ENCODE results near the gene BICRAL. TPM values are rescaled to one million over a fixed set of nuclear protein-coding genes. Genes with fewer than 3 reads are reported as not detected.

Gene BICRAL
- total RNA-seq, 1 donor from 2014 or later, result 10.8 TPM

DNA sequence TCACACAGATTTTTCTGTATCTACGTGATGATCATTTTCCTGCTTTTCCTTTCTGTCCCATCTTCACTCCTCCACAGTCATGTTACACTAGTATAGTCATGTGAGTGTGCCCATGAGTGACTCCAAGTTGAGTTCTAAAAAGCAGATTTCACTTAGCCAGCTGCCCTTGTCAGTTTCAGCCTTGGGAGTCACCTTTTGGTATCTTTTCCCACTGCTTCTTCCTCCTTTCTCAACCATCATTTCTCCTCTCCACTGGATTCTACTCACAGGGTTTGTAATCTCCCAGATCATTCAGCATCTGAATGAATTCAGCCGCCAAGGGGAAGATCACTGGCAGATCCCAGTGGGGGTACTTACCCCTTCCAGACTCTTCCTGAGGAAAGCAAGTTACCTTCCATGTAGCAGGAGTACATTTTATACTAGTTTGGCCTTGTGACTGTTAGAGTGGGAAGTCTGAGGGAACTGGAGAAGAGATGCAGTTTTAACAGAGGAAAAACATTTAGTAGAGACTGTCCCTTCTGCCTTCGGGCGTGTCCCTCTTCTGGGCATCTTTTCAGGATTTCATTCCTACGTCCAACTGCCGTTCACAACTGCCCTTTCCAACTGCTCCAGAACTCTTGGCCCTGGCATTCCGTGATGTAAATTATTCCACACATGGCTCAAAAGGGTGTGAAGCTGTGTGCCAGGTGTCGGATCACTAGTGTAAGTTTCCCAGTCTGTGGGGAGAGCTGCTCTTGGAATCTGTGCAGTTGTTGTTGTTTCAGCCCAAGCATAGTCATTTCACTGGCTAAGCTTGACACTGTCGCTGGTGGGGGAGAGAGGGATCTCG is 38.9 kb downstream of the BICRAL start:
- DNase-seq (peak; percentile 43), ATAC-seq (ENCODE audit: poor library complexity) (peak; percentile 75)
- intact Hi-C loops (cut with DNase I), result no loop called here

DNA sequence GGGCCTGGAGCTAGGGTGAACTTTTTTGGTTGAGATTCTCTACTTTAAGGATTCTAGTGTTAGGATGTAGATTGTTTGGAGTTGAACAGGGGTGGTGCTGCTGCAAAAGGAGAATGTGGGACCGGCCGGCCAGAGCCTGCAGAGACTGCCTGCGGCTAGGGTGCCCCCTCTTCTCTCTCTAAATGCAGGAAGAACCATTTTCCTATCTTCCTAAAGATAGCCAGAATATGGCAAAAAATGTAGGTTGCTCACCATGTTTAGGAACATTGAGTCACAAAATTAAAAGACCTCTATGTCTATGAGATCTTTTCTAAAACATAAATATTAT is 39.5 kb downstream of the BICRAL start:
- DNase-seq (no peak), ATAC-seq (ENCODE audit: poor library complexity) (no peak)
- intact Hi-C loops (cut with DNase I), result no loop called here

DNA sequence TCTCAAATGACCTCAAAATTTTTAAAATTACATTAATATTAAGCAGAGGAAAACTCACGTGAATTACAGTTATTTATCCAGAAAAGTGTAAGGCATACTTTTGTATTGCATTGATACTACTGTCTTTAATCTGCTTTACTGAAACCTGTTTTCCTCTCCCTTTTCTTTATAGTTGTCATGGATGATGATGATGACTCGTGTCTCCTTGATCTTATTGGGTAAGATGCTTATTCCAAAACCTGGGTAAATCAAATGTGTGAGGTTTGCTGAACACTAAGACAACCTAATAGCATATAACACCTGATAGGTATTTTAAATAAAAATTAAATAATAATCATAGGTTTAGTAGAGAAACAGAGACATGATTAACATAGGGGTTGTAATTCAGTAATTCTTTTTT is 40.0 kb downstream of the BICRAL start:
- DNase-seq (no peak), ATAC-seq (ENCODE audit: poor library complexity) (no peak)
- intact Hi-C loops (cut with DNase I), result no loop called here

DNA sequence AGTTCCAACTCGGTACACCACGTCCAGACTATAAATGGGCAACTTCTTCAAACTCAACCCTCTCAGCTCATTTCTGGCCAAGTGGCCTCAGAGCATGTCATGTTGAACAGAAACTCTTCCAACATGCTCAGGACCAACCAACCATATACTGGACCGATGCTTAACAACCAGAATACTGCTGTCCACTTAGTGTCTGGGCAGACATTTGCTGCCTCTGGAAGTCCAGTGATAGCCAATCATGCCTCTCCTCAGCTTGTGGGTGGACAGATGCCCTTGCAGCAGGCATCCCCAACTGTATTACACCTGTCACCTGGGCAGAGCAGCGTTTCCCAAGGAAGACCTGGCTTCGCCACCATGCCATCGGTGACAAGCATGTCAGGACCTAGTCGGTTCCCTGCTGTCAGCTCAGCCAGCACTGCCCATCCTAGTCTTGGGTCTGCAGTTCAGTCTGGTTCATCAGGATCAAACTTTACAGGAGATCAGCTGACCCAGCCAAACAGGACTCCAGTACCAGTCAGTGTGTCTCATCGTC is 47.8 kb downstream of the BICRAL start:
- intact Hi-C loops (cut with DNase I), result no loop called here
- ATAC-seq (ENCODE audit: poor library complexity), result no peak
- DNase-seq, result no peak

DNA sequence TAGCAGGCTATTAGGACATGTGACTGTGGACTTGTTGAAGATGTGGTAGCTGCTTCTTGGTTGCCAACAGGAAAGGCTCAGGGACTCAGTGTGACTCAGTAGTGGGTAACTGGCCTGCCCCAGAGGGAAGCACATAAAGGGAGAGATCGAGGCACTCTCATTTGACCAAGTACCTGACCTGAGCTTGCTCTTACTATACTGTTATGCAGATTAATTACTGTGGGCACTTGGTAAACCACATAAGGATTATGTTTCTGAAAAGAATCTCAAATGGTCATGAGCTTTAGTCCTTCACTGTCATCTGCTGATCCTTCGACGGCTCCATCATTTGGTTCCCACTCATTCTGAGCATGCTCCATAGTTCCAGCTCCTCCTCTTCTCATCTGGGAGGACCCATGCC is 49.4 kb downstream of the BICRAL start:
- intact Hi-C loops (cut with DNase I), result no loop called here
- no peak for ATAC-seq (ENCODE audit: poor library complexity)

DNA sequence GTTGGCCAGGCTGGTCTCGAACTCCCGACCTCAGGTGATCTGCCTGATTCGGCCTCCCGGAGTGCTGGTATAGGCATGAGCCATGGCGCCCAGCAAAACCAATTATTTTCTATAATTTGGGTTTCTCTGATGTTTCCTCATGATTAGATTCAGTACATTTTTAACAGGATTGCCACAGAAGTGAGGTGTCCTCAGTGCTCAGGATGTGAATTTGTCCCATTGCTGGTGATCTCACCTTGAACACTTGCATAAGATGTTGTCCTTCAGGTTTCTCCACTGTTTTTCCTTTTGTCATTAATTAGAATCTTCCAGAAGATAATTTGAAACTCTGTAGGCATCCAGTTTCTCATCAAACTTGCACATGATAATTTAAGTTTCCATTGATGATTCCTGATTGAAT is 52.2 kb downstream of the BICRAL start:
- no peak for DNase-seq
- no peak for ATAC-seq (ENCODE audit: poor library complexity)
- intact Hi-C loops (cut with DNase I), result no loop called here

More for the DNA sequence above, 49.4 kb downstream of the BICRAL start:
- DNase-seq, result no peak

DNA sequence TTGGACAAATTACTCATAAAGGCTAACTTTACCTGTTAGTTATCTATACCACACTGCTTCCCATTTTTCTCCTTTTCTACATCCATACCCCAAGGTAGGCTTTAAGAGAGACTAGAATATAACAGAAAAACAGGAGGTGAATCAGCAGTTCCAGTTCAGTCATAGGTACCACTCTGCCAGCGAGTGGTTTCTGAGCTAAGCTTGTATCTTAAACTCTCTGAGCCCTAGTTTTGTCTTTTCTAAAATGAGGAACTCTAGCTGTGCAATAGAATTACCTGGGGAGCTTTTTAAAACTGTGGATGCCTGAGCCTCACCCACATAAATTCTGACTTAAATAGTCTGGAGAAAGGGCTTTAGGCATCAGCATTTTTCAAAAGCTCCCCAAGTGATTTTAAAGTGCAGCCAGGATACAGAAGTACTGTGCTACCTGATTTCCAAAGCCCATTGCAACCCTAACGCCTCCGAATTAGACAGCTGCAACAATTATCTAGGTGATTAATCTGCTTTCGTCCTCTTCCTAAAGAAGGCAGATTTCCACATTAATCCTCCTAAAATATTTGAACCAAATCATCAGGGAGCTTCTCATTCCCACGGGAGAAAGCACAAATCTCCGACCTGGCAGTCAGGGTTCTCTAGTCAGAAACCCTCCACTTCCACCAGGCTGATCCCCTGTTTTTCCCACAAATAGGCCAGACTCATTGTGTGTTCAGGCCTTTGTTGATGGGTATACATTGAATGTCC is 60.2 kb downstream of the BICRAL start:
- DNase-seq (no peak), ATAC-seq (ENCODE audit: poor library complexity) (no peak)
- intact Hi-C loops (cut with DNase I), result no loop called here

DNA sequence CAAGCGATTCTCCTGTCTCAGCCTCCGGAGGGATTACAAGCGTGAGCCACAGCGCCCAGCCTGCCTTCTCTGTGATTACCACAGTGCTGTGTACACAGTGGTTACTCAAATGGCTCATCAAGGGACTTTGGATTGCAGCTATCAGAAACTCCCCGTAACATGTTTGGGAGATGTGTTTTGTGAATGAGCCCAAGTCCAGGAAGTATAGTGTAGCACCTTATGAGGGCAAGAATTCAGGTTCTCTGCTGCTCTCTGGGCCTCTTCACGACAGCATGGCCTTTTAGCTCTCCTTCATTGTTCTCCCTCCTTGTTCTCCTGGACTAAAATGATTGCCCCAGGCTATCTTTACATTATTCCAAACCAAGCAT is 63.5 kb downstream of the BICRAL start:
- intact Hi-C loops (cut with DNase I), result no loop called here
- DNase-seq, result no peak
- no peak for ATAC-seq (ENCODE audit: poor library complexity)

DNA sequence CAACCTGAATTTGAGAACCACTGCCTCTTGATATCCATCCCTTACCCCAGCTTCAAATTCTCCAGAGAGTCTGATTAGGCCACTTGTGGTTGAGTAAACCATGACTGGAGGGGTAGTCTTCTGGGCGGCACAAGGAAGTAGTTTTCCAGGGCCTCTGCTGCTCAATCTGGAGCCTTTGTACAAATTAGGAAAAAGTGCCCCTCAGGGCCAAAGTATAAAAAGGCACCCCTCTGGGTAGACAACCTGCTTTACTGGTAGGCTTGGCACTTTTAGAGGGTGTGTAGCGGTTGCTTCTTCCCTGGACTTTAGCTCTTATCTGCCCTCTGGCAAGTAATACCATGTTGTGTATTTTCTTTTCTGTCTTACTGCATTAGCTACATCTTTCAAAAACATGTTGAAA is 64.7 kb downstream of the BICRAL start:
- no peak for ATAC-seq (ENCODE audit: poor library complexity)
- no peak for DNase-seq

DNA sequence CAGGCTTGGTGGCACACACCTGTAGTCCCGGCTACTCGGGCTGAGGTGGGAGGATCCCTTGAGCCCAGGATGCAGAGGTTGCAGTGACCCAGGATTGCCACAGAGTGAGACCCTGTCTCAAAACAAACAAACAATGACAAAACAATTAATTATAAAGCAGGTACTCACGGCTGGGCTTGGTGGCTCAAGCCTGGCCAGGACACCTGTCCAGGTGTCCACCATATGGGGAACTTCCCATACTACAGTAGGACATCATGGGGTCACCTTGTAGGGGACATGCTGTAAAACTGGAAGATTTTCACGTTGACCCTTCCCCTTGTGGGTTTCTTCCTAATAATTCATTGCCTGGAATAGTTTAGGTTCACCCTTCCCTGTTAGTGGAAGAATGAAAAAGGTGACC is 66.8 kb downstream of the BICRAL start:
- ATAC-seq (ENCODE audit: poor library complexity) (no peak), DNase-seq (no peak)
- intact Hi-C loops (cut with DNase I), result no loop called here

More for the DNA sequence above, 64.7 kb downstream of the BICRAL start:
- intact Hi-C loops (cut with DNase I), result no loop called here

DNA sequence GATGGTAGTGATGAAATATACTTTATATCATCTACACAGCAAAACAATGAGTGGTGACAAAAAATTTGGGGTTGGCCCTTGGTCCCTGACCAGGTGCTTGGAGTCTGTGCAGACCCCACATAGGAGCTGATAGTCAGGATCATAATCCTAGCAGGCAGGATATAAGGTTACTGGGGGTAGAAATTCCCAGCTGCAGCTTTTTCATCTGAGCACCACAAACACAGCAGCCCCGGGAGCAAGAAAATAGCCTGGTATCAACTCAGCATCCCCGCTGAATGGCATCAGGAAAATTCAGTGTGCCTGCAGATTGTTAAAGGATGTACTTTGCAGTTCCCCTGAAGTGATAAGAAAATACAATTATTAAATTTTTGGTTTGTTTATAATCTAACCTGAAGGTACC is 69.7 kb downstream of the BICRAL start:
- intact Hi-C loops (cut with DNase I), result no loop called here
- no peak for ATAC-seq (ENCODE audit: poor library complexity)
- no peak for DNase-seq

DNA sequence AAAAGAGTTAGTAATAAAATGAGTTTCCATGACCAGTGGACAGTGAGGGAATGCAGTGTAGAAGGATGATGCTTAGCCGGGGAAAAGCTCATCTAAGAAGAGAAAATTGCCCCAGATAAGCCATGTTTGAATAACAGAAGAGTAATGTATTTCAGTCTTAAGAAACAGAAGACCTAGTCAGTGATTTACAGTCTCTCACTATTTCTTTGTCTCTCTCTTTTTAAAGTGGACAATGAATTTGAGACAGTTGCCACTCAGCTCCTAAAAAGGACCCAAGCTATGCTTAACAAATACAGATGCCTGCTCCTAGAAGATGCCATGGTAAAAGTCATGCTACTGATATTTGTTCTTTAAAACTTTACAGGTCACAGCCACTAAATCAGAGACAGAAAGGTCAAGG is 78.2 kb downstream of the BICRAL start:
- ATAC-seq (ENCODE audit: poor library complexity) (no peak), DNase-seq (no peak)
- intact Hi-C loops (cut with DNase I), result no loop called here

DNA sequence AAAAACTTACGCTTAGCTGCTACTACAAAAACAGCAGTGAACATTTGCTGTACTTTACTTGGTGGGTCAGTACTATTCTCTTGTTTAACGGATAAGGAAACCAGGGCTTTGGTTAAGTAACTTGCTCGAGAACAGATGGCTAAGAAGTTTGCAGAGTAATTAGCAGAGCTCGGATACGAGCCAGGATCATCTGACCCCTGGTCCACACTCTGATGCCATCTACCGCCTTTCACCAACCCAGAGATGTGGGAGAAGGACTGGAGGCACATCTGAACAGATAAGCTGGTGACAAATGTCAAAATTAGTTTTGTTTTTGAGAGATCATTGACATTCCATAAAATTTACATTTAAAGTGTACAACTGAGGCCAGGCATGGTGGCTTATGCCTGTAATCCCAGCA is 78.6 kb downstream of the BICRAL start:
- ATAC-seq (ENCODE audit: poor library complexity) (no peak), DNase-seq (no peak)
- intact Hi-C loops (cut with DNase I), result no loop called here

DNA sequence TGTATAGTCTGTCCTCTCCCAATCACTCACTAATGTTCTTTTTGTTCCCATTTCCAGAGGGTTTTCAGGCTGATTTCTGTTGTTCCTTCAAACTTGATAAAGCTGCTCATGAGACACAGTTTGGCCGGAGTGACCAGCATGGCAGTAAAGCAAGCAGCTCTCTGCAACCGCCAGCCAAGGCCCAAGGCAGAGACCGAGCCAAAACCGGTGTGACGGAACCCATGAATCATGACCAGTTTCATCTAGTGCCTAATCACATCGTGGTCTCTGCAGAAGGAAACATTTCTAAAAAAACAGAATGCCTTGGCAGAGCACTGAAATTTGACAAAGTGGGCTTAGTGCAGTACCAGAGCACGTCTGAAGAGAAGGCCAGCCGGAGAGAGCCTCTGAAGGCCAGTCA is 82.8 kb downstream of the BICRAL start:
- ATAC-seq (ENCODE audit: poor library complexity) (no peak), DNase-seq (no peak)
- intact Hi-C loops (cut with DNase I), result loop anchor here (5.0 kb wide), 1 partner anchor 197 kb away; no protein-coding TSS in a partner anchor

DNA sequence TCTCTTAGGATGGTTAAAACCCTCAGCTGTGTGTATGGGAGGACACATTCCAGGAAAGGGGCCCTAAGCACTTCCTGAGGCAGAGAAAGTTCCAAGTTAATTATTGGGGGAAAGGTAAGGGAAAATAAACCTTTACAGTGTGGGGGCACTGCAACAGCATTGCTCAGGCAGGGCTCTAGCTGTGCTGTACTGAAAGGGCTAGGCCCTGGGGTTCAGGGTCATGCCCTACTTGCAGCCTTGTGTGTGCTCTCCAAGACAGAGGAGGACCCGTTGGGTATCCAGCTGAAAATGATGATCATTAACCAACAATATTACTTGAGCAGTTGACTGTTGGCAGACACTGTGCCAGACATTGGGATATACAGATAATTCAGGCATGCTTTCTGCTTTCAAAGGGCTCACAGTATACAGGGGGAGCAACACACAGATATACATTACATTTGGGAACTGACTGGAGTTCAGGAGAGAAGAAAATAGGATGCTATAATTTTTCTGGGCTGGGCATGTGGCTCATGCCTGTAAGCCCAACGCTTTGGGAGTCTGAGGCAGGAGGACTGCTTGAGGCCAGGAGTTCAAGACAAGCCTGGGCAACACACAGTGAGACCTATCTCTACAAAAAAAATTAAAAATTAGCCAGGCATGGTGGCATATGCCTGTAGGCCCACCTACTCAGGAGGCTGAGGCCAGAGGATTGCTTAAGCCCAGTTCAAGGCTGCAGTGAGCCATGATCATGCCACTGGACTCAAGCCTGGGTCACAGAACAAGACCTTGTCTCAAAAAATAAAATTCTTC is 88.5 kb downstream of the BICRAL start:
- no peak for ATAC-seq (ENCODE audit: poor library complexity)
- DNase-seq, result no peak
- intact Hi-C loops (cut with DNase I), result no loop called here

DNA sequence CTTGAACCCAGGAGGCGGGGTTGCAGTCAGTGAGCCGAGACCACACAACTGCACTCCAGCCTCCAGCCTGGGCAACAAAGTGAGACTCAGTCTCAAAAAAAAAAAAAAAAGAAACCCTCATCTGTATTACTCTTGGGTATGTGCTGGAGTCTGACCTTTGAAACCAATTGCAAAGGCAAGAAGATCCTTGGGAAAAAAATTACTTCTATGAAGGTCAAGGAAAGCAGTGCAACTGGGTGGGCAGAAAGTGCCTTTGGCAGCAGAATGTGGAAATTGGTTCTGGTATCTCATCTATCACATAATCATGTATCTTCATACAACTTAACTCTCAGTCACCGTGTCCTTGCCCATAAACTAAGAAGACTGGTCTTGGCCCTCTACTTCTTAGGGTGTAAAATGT is 89.9 kb downstream of the BICRAL start:
- DNase-seq (no peak), ATAC-seq (ENCODE audit: poor library complexity) (no peak)
- intact Hi-C loops (cut with DNase I), result no loop called here

DNA sequence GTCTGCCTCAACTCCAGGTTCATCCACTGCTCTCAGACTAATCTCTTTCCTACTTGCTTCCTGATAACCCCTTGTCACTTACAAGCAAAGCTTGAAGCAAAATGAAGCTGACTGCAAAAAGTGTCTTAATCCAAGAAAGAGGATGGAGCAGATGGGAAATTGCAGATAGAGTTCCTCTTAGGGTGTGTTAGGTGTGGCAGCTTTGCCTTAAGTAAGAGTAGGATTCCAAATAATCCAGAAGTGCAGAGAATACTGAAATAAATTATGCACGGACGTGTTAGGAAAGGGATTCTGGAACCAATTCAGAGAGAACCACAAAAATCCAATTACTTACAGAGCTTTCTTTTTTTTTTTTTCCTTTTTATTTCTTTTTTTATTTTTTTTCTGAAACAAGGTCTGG is 91.5 kb downstream of the BICRAL start:
- ATAC-seq (ENCODE audit: poor library complexity) (no peak), DNase-seq (no peak)
- intact Hi-C loops (cut with DNase I), result no loop called here

DNA sequence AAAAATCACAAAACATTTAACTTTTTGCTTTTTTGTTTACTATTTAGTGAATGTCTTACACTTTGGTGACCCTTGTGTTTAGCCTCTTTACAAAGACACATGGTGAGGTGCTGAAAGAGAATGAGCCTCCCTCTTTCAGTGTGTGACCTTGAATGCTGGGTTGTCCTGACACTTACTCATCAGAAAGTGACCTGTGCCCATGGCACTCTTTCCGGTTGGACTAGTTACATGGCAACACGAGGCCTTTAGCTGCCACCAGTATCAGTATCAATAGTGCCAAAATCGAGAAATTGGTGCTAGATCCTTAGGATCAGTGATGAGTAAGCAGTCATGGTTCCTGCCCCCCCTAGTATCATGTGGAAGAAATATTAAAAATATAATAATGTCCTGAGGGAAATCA is 95.8 kb downstream of the BICRAL start:
- intact Hi-C loops (cut with DNase I), result loop anchor here (5.0 kb wide), 1 partner anchor 215 kb away; no protein-coding TSS in a partner anchor
- ATAC-seq (ENCODE audit: poor library complexity) (no peak), DNase-seq (no peak)
